ENCODE results near the gene RBKS.

Gene RBKS

GRCh38 chr2:27890146-27890923, at the start of gene RBKS, which contains the start of gene BABAM2:
Gene RBKS, minus strand, starts transcription at chr2:27890387. Its CDS starts 42 bp downstream, at chr2:27890345.
Gene BABAM2, plus strand, starts transcription at chr2:27890729. Its CDS starts 3,828 bp downstream, at chr2:27894557.
- DNase-seq = peak; percentile 81 to 87

DNA sequence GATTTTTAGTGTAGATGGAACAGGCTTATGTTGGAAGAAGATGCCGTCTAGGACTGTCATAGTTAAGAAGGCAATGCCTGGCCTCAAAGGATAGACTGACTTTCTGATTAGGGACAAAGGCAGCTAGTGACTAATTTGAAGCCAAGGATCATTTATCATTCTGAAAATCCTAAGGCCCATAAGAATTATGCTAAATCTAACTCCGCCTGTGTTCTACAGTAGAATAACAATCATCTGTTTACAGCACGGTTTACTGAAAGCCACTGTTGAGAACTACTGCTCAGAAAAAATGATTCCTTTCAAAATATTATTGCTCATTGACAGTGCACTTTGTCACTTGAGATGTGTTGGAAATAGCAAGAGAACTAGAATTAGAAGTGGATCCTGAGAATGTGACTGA, 44.8 kb upstream of the RBKS start:
- no peak for DNase-seq

- no peak for DNase-seq
Observed at GRCh38 chr2:27932396-27932795, 42.2 kb upstream of the RBKS start.

- no peak for DNase-seq
Observed at GRCh38 chr2:27931361-27931950, 41.3 kb upstream of the RBKS start.

- DNase-seq = no peak
Observed at GRCh38 chr2:27929916-27930486, 39.8 kb upstream of the RBKS start.

- DNase-seq = no peak
Observed at GRCh38 chr2:27925766-27926472, 35.7 kb upstream of the RBKS start.

DNA sequence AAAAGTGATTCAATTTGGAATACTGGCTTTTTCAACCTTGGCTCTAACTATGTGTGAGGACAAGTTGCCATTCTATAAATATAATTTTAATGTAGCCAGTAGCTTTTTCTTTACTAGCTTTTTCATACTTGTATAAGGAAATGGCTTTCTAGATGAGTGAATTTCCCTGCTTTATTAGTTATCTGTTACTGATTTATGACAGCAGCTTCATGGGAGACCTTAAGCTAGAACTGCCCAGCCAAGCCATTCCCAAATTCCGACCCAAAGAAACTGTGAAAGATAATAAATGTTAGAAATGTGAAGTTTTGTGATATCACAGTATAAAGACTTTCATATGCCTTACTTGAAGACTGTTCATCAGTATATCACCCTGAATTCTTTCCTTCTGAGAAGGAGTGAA, 32.7 kb upstream of the RBKS start:
- DNase-seq = no peak

DNA sequence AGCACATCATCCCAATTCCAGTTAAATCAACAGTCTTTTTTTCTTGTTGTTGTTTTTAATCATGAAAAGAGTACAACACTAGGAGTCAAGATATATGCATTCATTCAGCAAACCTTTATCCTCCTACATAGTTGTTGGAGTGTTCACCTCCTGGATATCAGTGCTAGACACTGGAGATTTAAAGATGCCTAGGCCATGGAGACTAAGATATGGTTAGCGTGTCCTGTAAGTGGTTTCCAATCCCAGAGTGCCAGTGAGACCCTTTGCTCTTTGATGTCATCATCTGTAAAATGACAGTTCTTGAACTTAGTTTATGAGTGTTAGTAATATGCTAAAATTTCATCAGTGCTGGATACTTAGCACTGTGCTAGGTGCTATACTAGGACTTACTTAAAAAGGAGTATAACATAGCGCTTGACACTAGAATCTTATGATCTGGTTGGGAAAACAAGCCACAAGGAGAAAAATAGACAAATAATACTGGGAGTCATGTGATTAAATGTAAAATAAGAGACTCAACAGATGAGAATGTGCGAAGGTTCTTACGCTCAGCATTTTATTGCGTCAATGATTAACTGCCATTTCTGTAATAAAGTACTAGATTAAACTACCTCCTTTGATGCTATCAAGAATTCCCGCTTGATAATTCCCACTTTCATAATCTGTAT, 31.8 kb upstream of the RBKS start:
- DNase-seq = no peak

DNA sequence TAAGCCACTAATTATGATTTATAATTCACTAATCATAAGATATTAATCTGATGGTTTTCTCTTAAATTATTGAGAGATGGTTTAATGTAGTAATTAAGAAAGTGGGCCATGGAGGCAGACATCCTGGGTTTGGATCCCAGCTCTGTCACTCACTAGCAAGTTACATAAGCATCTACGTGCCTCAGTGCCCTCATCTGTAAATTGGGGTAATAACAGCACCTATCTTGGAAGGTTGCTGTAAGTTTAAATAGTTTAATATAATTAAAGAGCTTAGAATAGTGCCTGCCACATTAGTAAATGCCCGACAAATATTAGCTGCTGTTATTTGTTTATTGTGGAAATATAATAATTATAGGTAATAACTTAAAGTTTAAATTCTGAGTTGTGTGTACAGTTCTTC, 31.2 kb upstream of the RBKS start:
- no peak for DNase-seq

DNA sequence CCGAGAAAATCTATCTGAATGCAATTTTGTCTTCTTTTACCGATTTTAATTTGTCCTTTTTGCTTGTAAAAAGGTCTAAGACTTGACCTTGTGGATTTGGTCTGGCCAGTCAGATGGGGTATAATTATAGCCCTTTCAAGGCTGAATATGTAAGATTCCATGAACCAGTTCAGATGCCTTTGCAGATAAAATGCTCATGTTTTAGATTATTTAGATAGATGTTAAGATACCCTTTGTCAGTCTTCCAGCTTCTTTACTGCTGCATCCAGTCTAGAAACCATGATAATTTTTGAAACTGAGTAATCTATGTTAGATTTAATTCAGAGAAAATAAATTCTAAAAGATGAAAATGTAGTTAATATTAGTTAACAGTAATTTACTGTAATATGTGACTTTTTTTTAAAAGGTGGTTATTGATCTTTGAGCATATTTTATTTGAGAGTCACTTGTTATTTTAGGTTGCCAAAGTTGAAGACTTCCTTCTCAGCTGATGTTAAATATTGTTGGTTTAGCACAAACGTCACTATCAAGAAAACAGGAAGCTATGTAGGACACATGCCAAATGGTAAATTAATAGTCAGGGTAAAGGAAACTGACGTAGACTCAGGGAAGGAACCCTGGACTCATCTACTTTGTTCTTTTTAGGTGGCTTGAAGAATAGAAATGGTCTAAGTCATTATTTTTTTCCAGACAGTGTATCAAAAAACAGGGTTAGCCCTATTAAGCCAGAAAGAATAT, 30.1 kb upstream of the RBKS start:
- DNase-seq = peak; percentile 74 to 79

GRCh38 chr2:27916293-27916995, 26.3 kb upstream of the RBKS start:
- DNase-seq = no peak

GRCh38 chr2:27915874-27916273, 25.7 kb upstream of the RBKS start:
- no peak for DNase-seq

- no peak for DNase-seq
Observed at GRCh38 chr2:27915191-27915590, 25.0 kb upstream of the RBKS start.

- DNase-seq = no peak
Observed at GRCh38 chr2:27914805-27915175, 24.6 kb upstream of the RBKS start.

GRCh38 chr2:27914041-27914804, 24.0 kb upstream of the RBKS start:
- DNase-seq = no peak

- DNase-seq = no peak
Observed at GRCh38 chr2:27912512-27912911, 22.3 kb upstream of the RBKS start.

DNA sequence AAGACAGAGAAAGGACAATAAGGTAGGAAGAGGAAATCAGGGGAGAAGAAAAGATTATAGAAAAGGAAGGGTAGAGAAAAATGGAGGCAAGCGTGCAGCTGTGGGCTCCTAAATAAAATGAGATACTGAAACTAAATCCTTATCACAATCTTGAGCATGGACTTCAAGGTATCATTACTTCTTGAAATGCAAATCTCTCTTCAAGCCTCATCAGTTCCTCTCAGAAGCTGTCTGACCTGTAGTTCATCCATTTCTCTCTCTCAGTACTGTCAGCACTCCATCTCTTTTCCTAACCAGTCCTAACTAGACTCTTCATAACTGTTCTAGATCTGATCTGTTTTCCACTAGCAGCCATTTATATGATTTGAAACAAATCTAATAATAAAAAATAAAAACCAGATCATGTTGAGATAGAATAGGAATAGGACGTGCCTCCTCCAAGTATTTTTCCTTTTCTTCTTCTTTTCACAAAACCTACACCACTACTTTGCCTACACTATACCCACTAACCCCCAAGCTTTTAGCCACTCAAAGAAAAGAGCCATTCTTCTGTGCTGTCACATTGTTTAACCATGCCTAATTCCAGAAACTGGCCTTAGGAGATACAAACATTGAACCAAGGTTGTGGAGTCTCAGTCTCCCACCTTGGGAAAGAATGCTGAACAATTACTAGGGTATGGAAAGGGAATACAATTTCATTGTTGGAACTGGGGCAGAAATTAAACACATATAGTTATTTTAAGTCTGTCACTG, 21.4 kb upstream of the RBKS start:
- DNase-seq = no peak

DNA sequence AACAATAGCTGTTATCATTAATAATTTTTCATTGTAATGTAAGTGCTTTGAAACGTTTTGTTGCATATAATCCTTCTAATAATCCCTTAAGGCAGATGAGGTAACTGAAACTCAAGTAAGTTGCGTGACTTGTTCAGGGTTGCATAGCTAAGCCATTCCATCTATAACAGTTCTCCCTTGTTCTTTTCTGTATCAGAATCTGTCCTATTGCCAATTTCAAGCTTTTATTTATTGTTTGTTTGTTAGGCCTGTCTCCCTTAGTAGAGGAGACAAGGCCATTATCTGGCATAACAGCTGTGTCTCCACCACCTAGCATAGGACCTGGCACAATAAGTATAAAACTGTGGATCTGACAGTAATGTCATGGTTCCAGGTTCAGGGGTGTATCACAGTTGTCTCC, 19.7 kb upstream of the RBKS start:
- no peak for DNase-seq

GRCh38 chr2:27907547-27907946, 17.4 kb upstream of the RBKS start:
- no peak for DNase-seq

GRCh38 chr2:27906074-27906473, 15.9 kb upstream of the RBKS start:
- no peak for DNase-seq

Data from inflammatory macrophage treated with lipopolysaccharide for 1 hour (primary cell).